Measurements from ENCODE around the gene GPR68. TPM values are rescaled to one million over a fixed set of nuclear protein-coding genes. Genes with fewer than 3 reads are reported as not detected.

The GPR68 gene
- 0.62 and 1.4 TPM in 2 replicates for total RNA-seq
- polyA plus RNA-seq (2012): 3.5 TPM

DNA sequence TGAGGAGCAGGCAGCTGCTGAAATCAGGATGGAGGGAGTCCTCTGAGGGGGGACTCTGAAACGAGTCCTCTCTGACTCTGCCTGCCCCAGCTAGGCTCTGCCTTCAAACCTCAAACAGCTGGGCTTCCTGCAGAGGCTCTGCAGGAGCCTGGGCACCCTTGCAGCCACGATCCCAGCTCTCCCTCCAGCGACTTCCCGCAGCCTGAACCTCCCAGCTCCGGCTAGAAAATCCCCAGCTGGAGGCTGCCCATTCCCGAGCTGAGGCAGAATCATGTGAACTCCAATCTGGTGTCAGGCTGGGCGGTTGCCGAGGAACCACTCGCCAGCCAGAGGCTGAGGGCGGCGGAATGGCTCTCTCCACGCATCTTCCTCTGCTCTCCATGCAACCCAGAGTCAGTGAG, at the start of gene GPR68:
Gene GPR68, minus strand, starts transcription at position 204 of the 401 bp plus-strand sequence. CDS start 9,654 bp downstream, outside the sequence.
- peak; percentile 88 for DNase-seq (ENCODE audit: low read depth)

- DNase-seq (ENCODE audit: low read depth): no peak
These were observed 49.6 kb upstream of the GPR68 start for GRCh38 chr14:91294153-91294552.

GRCh38 chr14:91293281-91293680, 48.8 kb upstream of the GPR68 start:
- no peak for DNase-seq (ENCODE audit: low read depth)

DNA sequence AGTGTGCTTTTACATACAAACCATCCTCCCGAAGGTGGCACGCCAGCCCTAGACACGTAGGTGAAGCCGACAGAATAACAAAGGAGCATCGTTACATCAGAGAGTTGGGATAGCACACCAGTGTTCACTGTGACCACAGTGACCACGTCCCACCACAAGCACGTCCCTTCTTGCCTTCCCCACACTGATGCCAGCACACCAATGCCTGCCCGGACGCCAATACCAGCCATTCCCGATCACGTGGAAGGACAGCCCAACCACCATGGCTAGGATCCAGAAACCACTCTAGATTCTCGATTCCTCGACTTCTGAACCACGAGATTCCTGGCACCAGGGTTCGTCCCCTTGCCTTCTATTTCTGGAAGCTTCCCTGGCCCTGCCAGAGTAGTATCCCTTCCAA, 48.0 kb upstream of the GPR68 start:
- DNase-seq (ENCODE audit: low read depth): peak; percentile 98

- no peak for DNase-seq (ENCODE audit: low read depth)
These were observed 47.4 kb upstream of the GPR68 start for GRCh38 chr14:91291786-91292405.

- no peak for DNase-seq (ENCODE audit: low read depth)
These were observed 46.5 kb upstream of the GPR68 start for GRCh38 chr14:91290986-91291385.

DNA sequence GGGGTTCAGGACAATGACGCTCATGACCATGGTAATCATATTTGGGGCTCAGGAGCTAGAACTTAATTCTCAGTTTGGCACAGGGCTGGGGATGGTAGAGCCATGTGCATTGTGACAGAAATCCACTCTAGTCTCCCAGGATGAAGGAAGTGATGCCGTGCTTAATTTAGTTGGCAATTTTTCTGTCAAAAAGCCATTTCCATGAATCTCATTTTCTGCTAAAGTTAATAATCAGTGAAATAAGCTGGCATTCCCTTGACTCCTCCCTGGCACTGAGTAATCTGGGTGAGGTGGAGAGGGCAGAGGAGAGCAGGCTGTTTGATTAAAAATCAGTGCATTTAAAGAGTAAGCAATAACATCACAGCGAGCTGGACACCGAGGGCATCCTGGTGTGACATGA, 45.0 kb upstream of the GPR68 start:
- DNase-seq (ENCODE audit: low read depth): no peak

GRCh38 chr14:91288876-91289275, 44.4 kb upstream of the GPR68 start:
- DNase-seq (ENCODE audit: low read depth): no peak

- peak; percentile 82 for DNase-seq (ENCODE audit: low read depth)
These were observed 42.0 kb upstream of the GPR68 start for GRCh38 chr14:91286530-91286937.

- no peak for DNase-seq (ENCODE audit: low read depth)
These were observed 40.5 kb upstream of the GPR68 start for GRCh38 chr14:91284791-91285548.

- DNase-seq (ENCODE audit: low read depth): peak; percentile 71
These were observed 39.8 kb upstream of the GPR68 start for GRCh38 chr14:91284146-91284790.

DNA sequence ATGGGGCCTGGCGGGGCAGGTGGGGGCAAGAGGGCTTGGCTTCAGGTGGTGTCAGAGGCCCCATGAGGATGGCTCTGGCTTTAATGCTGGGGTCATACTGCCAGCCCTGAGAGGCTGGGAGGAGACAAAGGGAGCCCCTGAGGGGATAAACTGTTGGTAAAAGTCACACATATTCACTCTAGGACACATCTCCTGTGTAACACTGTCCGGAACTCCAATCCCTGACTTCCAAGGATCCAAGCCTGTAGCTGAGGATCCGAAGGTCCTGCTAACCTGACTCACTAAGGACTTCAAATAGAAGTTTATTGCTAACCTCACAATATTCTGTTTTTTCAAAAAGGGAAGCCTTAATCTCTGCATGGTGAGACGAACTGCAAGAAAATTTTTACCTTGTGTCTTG, 39.2 kb upstream of the GPR68 start:
- DNase-seq (ENCODE audit: low read depth): no peak

- DNase-seq (ENCODE audit: low read depth): peak; percentile 17
These were observed 38.6 kb upstream of the GPR68 start for GRCh38 chr14:91282954-91283645.

DNA sequence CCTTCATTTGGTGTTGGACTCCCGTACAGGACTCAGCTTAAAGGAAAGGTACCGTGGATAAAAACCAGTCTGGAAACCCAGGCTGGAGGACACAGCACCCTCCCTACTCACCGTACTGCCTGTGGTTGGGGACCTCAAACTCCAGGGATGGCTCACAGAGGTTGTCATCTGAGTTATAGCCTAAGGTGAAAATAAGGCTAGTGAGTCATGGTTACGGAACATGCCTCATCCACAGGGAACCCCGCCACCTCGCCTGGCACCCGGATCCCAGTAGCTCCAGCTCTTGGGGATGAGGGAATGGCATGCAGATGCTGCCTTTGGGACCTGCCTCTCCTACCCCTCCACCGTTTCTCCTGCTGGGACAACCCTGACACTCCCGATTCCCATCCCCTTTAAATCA, 36.8 kb upstream of the GPR68 start:
- DNase-seq (ENCODE audit: low read depth): no peak

GRCh38 chr14:91280129-91280528, 35.6 kb upstream of the GPR68 start:
- no peak for DNase-seq (ENCODE audit: low read depth)

DNA sequence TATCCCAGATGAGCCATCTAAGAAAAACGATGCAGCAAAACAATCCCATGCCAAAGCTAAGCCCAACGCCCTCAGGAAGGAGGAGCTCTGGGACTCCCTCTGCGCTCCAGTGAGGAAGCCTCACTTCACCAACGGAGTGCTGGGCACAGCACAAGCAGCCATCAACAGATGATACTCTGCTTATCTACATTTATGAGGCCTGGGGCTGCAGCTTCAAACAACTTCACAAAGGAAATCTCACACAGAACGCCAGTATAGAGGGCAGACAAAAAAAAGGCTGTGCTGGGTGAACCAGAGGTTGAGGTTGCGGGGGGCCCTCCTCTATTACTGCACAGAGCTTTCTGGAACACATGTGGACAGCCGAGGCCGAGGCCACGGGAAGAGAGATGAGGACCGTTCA, 34.9 kb upstream of the GPR68 start:
- DNase-seq (ENCODE audit: low read depth): no peak

DNA sequence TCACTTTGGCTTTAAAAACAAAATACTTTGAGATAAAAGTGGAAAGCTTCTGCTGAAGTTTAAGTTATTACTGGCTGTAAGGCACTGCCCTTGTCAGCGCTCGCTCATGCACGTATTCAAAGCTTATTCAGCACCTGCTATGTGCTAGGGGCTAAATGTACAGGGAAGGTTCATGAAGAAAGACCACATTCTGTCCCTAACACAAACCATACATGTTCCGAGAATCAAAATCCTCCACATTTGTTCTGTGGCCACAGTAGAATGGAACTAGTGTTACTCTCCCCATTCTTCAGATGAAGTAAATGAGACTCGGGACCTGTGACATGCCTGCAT, 33.8 kb upstream of the GPR68 start:
- DNase-seq (ENCODE audit: low read depth): no peak

DNA sequence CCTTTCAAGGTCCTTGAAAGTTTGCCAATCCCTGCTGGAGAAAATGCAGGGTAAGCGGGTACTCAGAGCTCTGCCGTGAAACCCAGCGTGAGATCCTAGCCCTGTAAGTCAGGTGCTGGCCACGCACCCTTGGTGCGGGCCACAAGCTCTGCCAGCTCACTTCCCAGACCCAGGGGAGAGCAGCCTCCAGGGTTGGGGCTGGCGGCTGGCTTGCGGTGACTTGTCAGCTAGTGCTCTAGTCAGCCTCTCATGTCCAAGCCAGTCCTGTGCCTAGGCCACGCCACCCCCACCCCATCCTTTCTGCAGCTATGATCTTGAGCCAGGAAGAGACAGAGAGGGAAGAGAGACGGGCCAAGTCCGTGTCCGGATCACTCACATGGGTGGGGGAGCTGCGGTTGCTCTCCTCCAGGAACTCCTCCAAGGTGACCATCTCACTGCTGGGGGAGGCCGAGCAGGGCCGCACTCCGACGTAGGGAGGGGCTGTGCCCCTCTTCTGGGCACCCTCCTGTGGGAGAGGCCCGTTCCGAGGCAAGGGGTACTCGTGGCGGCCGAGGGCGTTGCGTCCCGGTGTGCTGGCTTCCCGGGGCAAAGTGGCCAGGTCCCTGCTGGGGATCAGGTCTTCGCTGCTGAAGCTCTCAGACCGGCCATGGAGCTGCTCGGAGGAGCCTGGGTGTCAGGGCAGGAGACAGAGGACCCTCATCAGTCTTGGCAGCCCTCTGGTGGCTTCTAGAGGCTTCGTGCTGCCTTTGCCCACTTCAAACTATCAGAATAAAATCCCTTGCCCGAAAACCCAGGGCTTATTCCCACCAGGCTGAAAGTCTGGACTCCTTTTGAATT, 33.3 kb upstream of the GPR68 start:
- DNase-seq (ENCODE audit: low read depth): no peak

DNA sequence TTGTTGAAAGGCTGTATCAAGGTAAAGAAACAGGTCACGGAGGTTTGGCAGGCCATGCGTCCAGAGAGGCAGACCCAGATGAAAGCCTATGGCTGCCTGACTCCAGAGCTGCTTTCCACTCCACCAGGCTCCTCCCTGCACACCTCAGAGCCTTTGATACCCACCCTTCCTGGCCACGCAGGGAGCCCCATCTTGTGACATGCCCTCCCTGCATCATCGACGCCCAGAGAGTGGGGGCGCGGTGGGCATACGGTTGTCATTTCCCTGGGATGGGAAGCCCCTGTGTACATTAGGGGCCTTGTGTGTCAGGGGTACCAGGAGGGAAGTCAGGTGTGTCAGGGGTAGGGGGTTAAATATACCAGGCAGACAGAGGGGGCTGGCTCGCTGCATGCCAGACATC, 30.3 kb upstream of the GPR68 start:
- no peak for DNase-seq (ENCODE audit: low read depth)

GRCh38 chr14:91273885-91274273, 29.4 kb upstream of the GPR68 start:
- no peak for DNase-seq (ENCODE audit: low read depth)

- no peak for DNase-seq (ENCODE audit: low read depth)
These were observed 28.9 kb upstream of the GPR68 start for GRCh38 chr14:91273273-91273884.

Data from myocyte (in vitro differentiated cells).